CD1c-positive myeloid dendritic cell (primary cell): Measurements from ENCODE around the gene CEBPB.
A peak's percentile ranks its signal among the peaks of the same experiment; 100 is the strongest.

Experiments used
- DNase-seq: peaks from one replicate; pipeline ENCODE4 v3.0.0-alpha.2; 2016; ENCODE audit errors: extremely low spot score

Gene CEBPB

GRCh38 chr20:50227506-50227905 is 36.9 kb downstream of the CEBPB start:
- DNase-seq, result no peak

- no peak for DNase-seq
Observed at GRCh38 chr20:50229156-50229607, 38.6 kb downstream of the CEBPB start.

- no peak for DNase-seq
Observed at GRCh38 chr20:50230184-50230583, 39.6 kb downstream of the CEBPB start.

- no peak for DNase-seq
Observed at GRCh38 chr20:50230871-50231560, 40.4 kb downstream of the CEBPB start.

GRCh38 chr20:50231854-50232253 is 41.2 kb downstream of the CEBPB start:
- DNase-seq, result no peak

GRCh38 chr20:50232651-50233324 is 42.2 kb downstream of the CEBPB start:
- no peak for DNase-seq

GRCh38 chr20:50233325-50234212 is 42.9 kb downstream of the CEBPB start:
- no peak for DNase-seq

GRCh38 chr20:50234288-50234687 is 43.7 kb downstream of the CEBPB start:
- no peak for DNase-seq

GRCh38 chr20:50237349-50237748 is 46.7 kb downstream of the CEBPB start:
- DNase-seq, result peak; percentile 56

GRCh38 chr20:50238081-50238800 is 47.6 kb downstream of the CEBPB start:
- DNase-seq, result no peak

- DNase-seq, result no peak
Observed at GRCh38 chr20:50240092-50240491, 49.5 kb downstream of the CEBPB start.

GRCh38 chr20:50242178-50242514 is 51.5 kb downstream of the CEBPB start:
- DNase-seq, result no peak
